H9 (cell line): ENCODE data around the gene SUPT6H. TPM values are rescaled to one million over a fixed set of nuclear protein-coding genes. Genes with fewer than 3 reads are reported as not detected.

Source experiments
- DNase-seq: peaks from one replicate; pipeline ENCODE4 v3.0.0-alpha.2; 2017
- H2AFZ ChIP-seq: one replicate; pipeline ENCODE4 v1.6.1; 2013; ENCODE audit warnings: mild to moderate bottlenecking, low read length, control low read depth, moderate library complexity
- H2AK5ac ChIP-seq: 2 replicates; pipeline ENCODE4 v1.6.1; 2013; ENCODE audit warnings: low read length, control low read depth, mixed read lengths; ENCODE audit not compliant: insufficient read length
- H2BK120ac ChIP-seq: one replicate; pipeline ENCODE4 v1.6.1; 2013; ENCODE audit warnings: low read depth, mild to moderate bottlenecking, low read length, control low read depth, inconsistent platforms; ENCODE audit not compliant: poor library complexity, severe bottlenecking
- H2BK12ac ChIP-seq: 2 replicates; pipeline ENCODE4 v1.6.1; 2013; ENCODE audit warnings: low read length, control low read depth, mixed read lengths, low read depth; ENCODE audit not compliant: insufficient read length
- H2BK15ac ChIP-seq: 2 replicates; pipeline ENCODE4 v1.6.1; 2013; ENCODE audit warnings: low read depth, low read length, control low read depth
- H2BK20ac ChIP-seq: one replicate; pipeline ENCODE4 v1.6.1; 2013; ENCODE audit warnings: low read depth, mild to moderate bottlenecking, low read length, control low read depth, inconsistent platforms; ENCODE audit not compliant: poor library complexity, severe bottlenecking
- H2BK5ac ChIP-seq: 2 replicates; pipeline ENCODE4 v1.6.1; 2013; ENCODE audit warnings: low read length, control low read depth, mixed read lengths; ENCODE audit not compliant: insufficient read length
- H3K14ac ChIP-seq: 2 replicates; pipeline ENCODE4 v1.6.1; 2013; ENCODE audit warnings: low read length, control low read depth; ENCODE audit not compliant: insufficient read depth
- H3K18ac ChIP-seq: 2 replicates; pipeline ENCODE4 v1.6.1; 2013; ENCODE audit warnings: low read depth, mild to moderate bottlenecking, mixed read lengths, low read length, control low read depth; ENCODE audit not compliant: insufficient read length
- H3K23ac ChIP-seq: 2 replicates; pipeline ENCODE4 v1.6.1; 2013; ENCODE audit warnings: low read length, control low read depth, mixed read lengths, low read depth; ENCODE audit not compliant: insufficient read length
- H3K23me2 ChIP-seq: 2 replicates; pipeline ENCODE4 v1.6.1; 2013; ENCODE audit warnings: low read depth, mild to moderate bottlenecking, mixed read lengths, low read length, control low read depth; ENCODE audit not compliant: insufficient read length, poor library complexity, severe bottlenecking
- H3K27ac ChIP-seq: 2 replicates; pipeline ENCODE4 v1.5.1; 2013; ENCODE audit warnings: low read length, control low read depth, mixed read lengths, low read depth; ENCODE audit not compliant: insufficient read length
- H3K27me3 ChIP-seq: 2 replicates; pipeline ENCODE4 v1.6.1; 2013; ENCODE audit warnings: low read length, control low read depth, inconsistent platforms; ENCODE audit not compliant: insufficient read depth
- H3K4ac ChIP-seq: 2 replicates; pipeline ENCODE4 v1.6.1; 2013; ENCODE audit warnings: low read depth, mild to moderate bottlenecking, control low read depth, inconsistent platforms, low read length, moderate library complexity
- H3K4me1 ChIP-seq: 2 replicates; pipeline ENCODE4 v1.6.1; 2013; ENCODE audit warnings: low read length, control low read depth, inconsistent platforms; ENCODE audit not compliant: insufficient read depth
- H3K4me2 ChIP-seq: 2 replicates; pipeline ENCODE4 v1.6.1; 2013; ENCODE audit warnings: low read length, control low read depth, mixed read lengths; ENCODE audit not compliant: insufficient read length, insufficient read depth
- H3K56ac ChIP-seq: 2 replicates; pipeline ENCODE4 v1.6.1; 2013; ENCODE audit warnings: low read depth, mild to moderate bottlenecking, mixed read lengths, low read length, control low read depth; ENCODE audit not compliant: insufficient read length
- H3K79me1 ChIP-seq: 2 replicates; pipeline ENCODE4 v1.6.1; 2013; ENCODE audit warnings: low read depth, mild to moderate bottlenecking, moderate library complexity, low read length, control low read depth, inconsistent platforms; ENCODE audit not compliant: insufficient read depth, poor library complexity, severe bottlenecking
- H3K79me2 ChIP-seq: 2 replicates; pipeline ENCODE4 v1.6.1; 2013; ENCODE audit warnings: low read length, control low read depth, inconsistent platforms; ENCODE audit not compliant: insufficient read depth
- H3K9ac ChIP-seq: 2 replicates; pipeline ENCODE4 v1.6.1; 2013; ENCODE audit warnings: low read length, control low read depth, mixed read lengths; ENCODE audit not compliant: insufficient read length; ENCODE audit errors: extremely low read depth
- H3K9me3 ChIP-seq: one replicate; pipeline ENCODE4 v1.6.1; 2013; ENCODE audit warnings: low read depth, low read length, inconsistent platforms; ENCODE audit not compliant: control insufficient read depth
- H3T11ph ChIP-seq: one replicate; pipeline ENCODE4 v1.6.1; 2013; ENCODE audit warnings: mild to moderate bottlenecking, low read length, control low read depth, inconsistent platforms
- H4K20me1 ChIP-seq: one replicate; pipeline ENCODE4 v1.6.1; 2013; ENCODE audit not compliant: control insufficient read depth, insufficient read length, insufficient read depth
- H4K5ac ChIP-seq: 2 replicates; pipeline ENCODE4 v1.6.1; 2013; ENCODE audit warnings: low read depth, mild to moderate bottlenecking, mixed read lengths, low read length, control low read depth; ENCODE audit not compliant: insufficient read length
- H4K8ac ChIP-seq: replicated peaks from 2 replicates; pipeline ENCODE4 v1.6.1; 2013; ENCODE audit warnings: low read length, control low read depth, mixed read lengths, low read depth; ENCODE audit not compliant: insufficient read length
- H4K91ac ChIP-seq: 2 replicates; pipeline ENCODE4 v1.6.1; 2013; ENCODE audit warnings: low read depth, mild to moderate bottlenecking, moderate library complexity, mixed read lengths, low read length, control low read depth; ENCODE audit not compliant: insufficient read length
- H3K27ac Mint-ChIP-seq, 3 experiments: 2 replicates in 2 of 3; 3 replicates in 1 of 3; pipeline ENCODE4 v1.8.0; 2020 to 2021; ENCODE audit warnings: mixed read lengths in 3 of 3, mild to moderate bottlenecking in 1 of 3, moderate library complexity in 1 of 3
- H3K27me3 Mint-ChIP-seq: 2 replicates; pipeline ENCODE4 v1.8.0; 2021; ENCODE audit warnings: low read depth, mild to moderate bottlenecking, moderate library complexity, mixed read lengths
- H3K36me3 Mint-ChIP-seq, 3 experiments: 2 replicates in 2 of 3; 3 replicates in 1 of 3; pipeline ENCODE4 v1.8.0; 2020 to 2021; ENCODE audit warnings: low read depth in 3 of 3, mixed read lengths in 3 of 3; ENCODE audit not compliant: insufficient read depth in 1 of 3
- H3K4me1 Mint-ChIP-seq, 2 experiments: 2 replicates each; pipeline ENCODE4 v1.8.0; 2020; ENCODE audit warnings: mixed read lengths in 2 of 2
- H3K4me3 Mint-ChIP-seq, 2 experiments: 2 replicates in 1 of 2; 3 replicates in 1 of 2; pipeline ENCODE4 v1.8.0; 2020 to 2021; ENCODE audit warnings: mild to moderate bottlenecking in 2 of 2, mixed read lengths in 2 of 2, moderate library complexity in 1 of 2
- H3K9me3 Mint-ChIP-seq, 2 experiments: 2 replicates in 1 of 2; 3 replicates in 1 of 2; pipeline ENCODE4 v1.8.0; 2020; ENCODE audit warnings: mild to moderate bottlenecking in 2 of 2, mixed read lengths in 2 of 2, moderate library complexity in 1 of 2
- CTCF ChIP-seq: fragments of 200-600 bp; sonication (generic); conservative IDR thresholded peaks from 3 replicates; pipeline ENCODE4 v1.8.0; 2021; ENCODE audit warnings: antibody characterized with exemption, mild to moderate bottlenecking
- WGBS: extraction: QIAGEN DNeasy Blood & Tissue Kit; methylation state at CpG from one replicate; pipeline ENCODE4 v1.1.7; 2013; ENCODE audit warnings: missing lambda C conversion rate, low lambda C conversion rate, mixed read lengths; ENCODE audit not compliant: insufficient read length; ENCODE audit errors: extremely low coverage; 5-methylcytosine and 5-hydroxymethylcytosine counted together
- total RNA-seq: library from RNA; stranded (reverse); gene quantifications from 2 replicates; pipeline ENCODE4 v1.2.1, GENCODE V29; 2021

Gene SUPT6H
- total RNA-seq, 1 experiment from 2014 or later = 85.8 TPM

GRCh38 chr17:28635506-28635905 lies 26.5 kb upstream of the SUPT6H start:
- DNase-seq = no peak
- Histone ChIP-seq H3K14ac (no peak overlapping the region), H3T11ph (no peak overlapping the region), H2BK120ac (no peak overlapping the region), H3K4me1 (no peaks in the 10 kb centered on the region), H4K5ac (no peak overlapping the region), H3K18ac (no peak overlapping the region), H2BK20ac (no peak overlapping the region), H3K4me2 (no peak overlapping the region), H2BK12ac (no peak overlapping the region), H3K9me3 (no peaks in the 10 kb centered on the region), H4K91ac (no peak overlapping the region), H2BK5ac (no peak overlapping the region), H3K9ac (no peak overlapping the region), H3K23ac (no peak overlapping the region), H3K23me2 (no peaks in the 10 kb centered on the region), H3K79me2 (no peaks in the 10 kb centered on the region), H3K4ac (no peak overlapping the region), H3K27me3 (no peaks in the 10 kb centered on the region), H3K56ac (no peak overlapping the region), H4K8ac (no peak overlapping the region), H4K20me1 (no peaks in the 10 kb centered on the region), H2AK5ac (no peak overlapping the region), H3K27ac (no peak overlapping the region), H3K79me1 (no peaks in the 10 kb centered on the region), H2BK15ac (no peak overlapping the region), H2AFZ (no peak overlapping the region)
- no CpG with 5 or more reads among the region's 1 CpG for WGBS
- H3K36me3 Mint-ChIP-seq = peaks cover 76 to 98% (median 97%) of the 10 kb centered on the region in 3 experiments
- TF ChIP-seq CTCF = no peak
- H3K4me1 Mint-ChIP-seq = peaks cover 0 to 4% of the 10 kb centered on the region in 2 experiments; a peak in 1 of 4 replicates
- H3K4me3 Mint-ChIP-seq = no peak overlapping the region
- H3K9me3 Mint-ChIP-seq = no peaks in the 10 kb centered on the region
- H3K27ac Mint-ChIP-seq = no peak overlapping the region
- H3K27me3 Mint-ChIP-seq = no peaks in the 10 kb centered on the region
